Measurements from ENCODE around the gene TCF23. TPM values are rescaled to one million over a fixed set of nuclear protein-coding genes. Genes with fewer than 3 reads are reported as not detected.

The TCF23 gene
- total and polyA plus RNA-seq, 2 of the 4 experiments (the other 2 are of a cell fraction) = not detected

GRCh38 chr2:27121906-27122305 is 26.9 kb upstream of the TCF23 start:
- Histone ChIP-seq H3K79me1 (ENCODE audit: low read depth in 1 of 2, low read length in 2 of 2) (no peaks in the 10 kb centered on the region), H2BK20ac (ENCODE audit: low read depth, low read length) (no peak overlapping the region), H3K4me2 (ENCODE audit: low read depth, low read length) (no peak overlapping the region), H3K9me3 (ENCODE audit: control insufficient read depth, insufficient read depth, low read length) (peaks cover 6% of the 10 kb centered on the region; the same call in 1 of the 2 replicates), H2AK9ac (replicated peaks; ENCODE audit: low read depth, low read length, poor library complexity) (no peak overlapping the region), H2BK5ac (ENCODE audit: low read depth, low read length, poor library complexity, severe bottlenecking) (no peak overlapping the region), H2BK120ac (ENCODE audit: low read depth, low read length) (no peak overlapping the region), H2AFZ (replicated peaks; ENCODE audit: low read length, poor library complexity) (no peak overlapping the region), H3K4me1 (ENCODE audit: control insufficient read depth, insufficient read depth, low read length) (peaks cover 7% of the 10 kb centered on the region), H3K27ac (ENCODE audit: insufficient read depth, low read length) (no peak overlapping the region), H3K14ac (replicated peaks; ENCODE audit: low read depth, low read length) (no peak overlapping the region), H3K36me3 (ENCODE audit: control insufficient read depth, insufficient read depth, low read length) (no peaks in the 10 kb centered on the region), H3K27me3 (ENCODE audit: control insufficient read depth, insufficient read depth, low read length) (peaks cover 58% of the 10 kb centered on the region), H3K9me1 (ENCODE audit: insufficient read depth, low read length) (peaks cover 4% of the 10 kb centered on the region; the same call in 1 of the 2 replicates), H3K23ac (ENCODE audit: low read depth, low read length) (no peak overlapping the region), H3K9ac (ENCODE audit: low read depth, low read length) (no peak overlapping the region), H4K91ac (ENCODE audit: insufficient read depth, low read depth, low read length) (no peak overlapping the region), H3K4ac (ENCODE audit: low read depth, low read length) (no peak overlapping the region), H3K56ac (ENCODE audit: extremely low read depth, insufficient read depth, low read length) (no peak overlapping the region), H2BK15ac (ENCODE audit: low read depth, low read length) (no peak overlapping the region), H4K5ac (ENCODE audit: low read depth, low read length) (no peak overlapping the region), H4K20me1 (ENCODE audit: insufficient read depth, low read length) (no peaks in the 10 kb centered on the region), H4K8ac (ENCODE audit: low read depth in 2 of 2, low read length in 2 of 2) (no peak overlapping the region), H2AK5ac (ENCODE audit: low read depth, low read length) (no peak overlapping the region), H3K18ac (ENCODE audit: low read depth, low read length) (no peak overlapping the region), H3K4me3 (ENCODE audit: insufficient read depth, low read depth, low read length) (no peak overlapping the region)
- ChIA-PET CTCF (no interaction called here), POLR2A (ENCODE audit: unreplicated experiment) (no interaction called here)
- DNase-seq (no peak), ATAC-seq (ENCODE audit: low read depth) (no peak)
- in situ Hi-C loops (cut with MboI; ENCODE audit: low sequenced_read_pairs) (no loop called here), intact Hi-C loops (cut with micrococcal nuclease) (no loop called here), dilution Hi-C loops (cut with HindIII; ENCODE audit: low sequenced_read_pairs, unreplicated experiment) (no loop called here)
- TF ChIP-seq MXI1 (IDR thresholded peaks at IDR 0.05; ENCODE audit: borderline replicate concordance, low read depth, low read length) = no peak
- TF ChIP-seq POLR2A (IDR thresholded peaks at IDR 0.05; ENCODE audit: low read depth, low read length) = no peak
- TF ChIP-seq SMC3 (IDR thresholded peaks at IDR 0.05; ENCODE audit: low read depth, low read length) = no peak
- TF ChIP-seq MAZ (IDR thresholded peaks at IDR 0.05; ENCODE audit: borderline replicate concordance, low read depth, low read length) = no peak
- TF ChIP-seq BHLHE40 (IDR thresholded peaks at IDR 0.05; ENCODE audit: low read depth, low read length) = no peak
- no peak for TF ChIP-seq NFE2L2 (IDR thresholded peaks at IDR 0.05; ENCODE audit: low read depth, low read length)
- TF ChIP-seq FOS (IDR thresholded peaks at IDR 0.05; ENCODE audit: low read depth, low read length) = no peak
- TF ChIP-seq RCOR1 (IDR thresholded peaks at IDR 0.05; ENCODE audit: insufficient replicate concordance, low read length) = no peak
- TF ChIP-seq MAFK (IDR thresholded peaks at IDR 0.05; ENCODE audit: low read depth, low read length) = no peak
- no peak for TF ChIP-seq RAD21 (IDR thresholded peaks at IDR 0.05; ENCODE audit: low read length)
- no TSS peak for BruUV-seq (replicated peaks)
- WGBS, 2 experiments (ENCODE audit: extremely low coverage in 2 of 2, insufficient read length in 1 of 2) = 80% methylated on average over 1 of the region's 2 CpGs; no CpG with 5 or more reads in 1 of the 2 experiments
